HG03521 (cell line): ENCODE data around the gene ZNF607.
"Not testable (repeated sequence)": the region's sequence is repeated elsewhere in the genome, so short reads cannot be mapped to it uniquely, and the experiment has no call there.

Source experiments
- ATAC-seq: cut with Tn5 transposase; IDR thresholded peaks from one replicate; pipeline ENCODE4 v1.9.1; 2021; ENCODE audit warnings: mild to moderate bottlenecking, moderate library complexity; ENCODE audit not compliant: unreplicated experiment

Gene ZNF607

DNA sequence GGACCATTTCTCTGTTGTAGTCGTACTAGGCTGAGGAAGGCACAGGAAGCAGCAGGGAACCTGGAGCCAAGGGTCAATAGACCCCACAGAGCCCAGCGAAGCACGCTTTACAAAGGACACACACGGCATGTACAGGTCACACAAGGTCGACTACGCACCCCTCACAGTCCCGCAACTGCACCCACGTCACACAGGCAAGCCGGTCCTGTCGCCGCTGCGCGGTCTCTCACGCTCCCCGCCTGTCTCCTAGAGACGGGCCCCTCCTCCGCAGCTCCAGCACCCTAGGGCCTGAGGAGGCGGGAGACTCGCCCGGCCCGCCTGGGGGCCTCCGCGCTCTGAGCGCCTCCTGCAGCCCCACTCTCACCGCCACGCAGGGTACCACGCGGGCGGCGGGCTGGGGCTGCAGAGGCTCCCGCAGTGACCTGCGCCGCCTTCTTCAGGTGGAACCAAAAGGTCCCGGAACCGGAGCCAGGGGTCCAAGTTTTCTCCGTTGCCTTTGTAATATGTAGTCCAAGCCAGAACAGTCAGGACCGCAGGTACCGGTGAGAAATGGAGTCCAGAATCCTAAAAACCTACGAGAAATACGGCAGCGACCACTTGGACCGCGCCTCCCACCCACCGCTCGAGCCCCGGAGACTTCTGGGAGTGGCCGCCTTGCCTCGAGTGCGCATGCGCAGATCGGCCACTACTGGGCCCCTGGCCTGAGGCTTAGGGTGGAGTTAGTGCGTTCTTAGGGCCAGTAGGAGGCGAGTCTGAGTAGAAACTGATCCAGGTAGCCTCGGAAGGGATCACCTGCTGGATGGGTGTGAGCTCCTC is at the start of gene ZNF607:
Gene ZNF607 (minus strand): TSS at position 651 of the 816 bp plus-strand sequence. CDS start 8,143 bp downstream, outside the sequence.
- peak; percentile 90 for ATAC-seq

DNA sequence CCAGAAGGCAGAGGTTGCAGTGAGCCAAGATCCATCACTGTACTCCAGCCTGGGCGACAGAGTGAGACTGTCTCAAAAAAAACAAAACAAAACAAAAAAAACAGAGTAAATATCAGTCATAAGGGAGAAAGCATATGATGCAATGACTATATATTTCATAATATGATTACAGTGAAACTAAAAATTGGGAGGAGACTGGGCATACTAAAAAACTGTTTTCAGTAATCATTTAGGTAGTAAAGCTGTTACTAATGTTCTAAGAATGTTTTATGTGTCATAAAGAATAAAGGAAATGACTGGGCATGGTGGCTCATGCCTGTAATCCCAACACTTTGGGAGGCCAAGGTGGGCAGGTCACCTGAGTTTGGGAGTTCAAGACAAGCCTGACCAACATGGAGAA is 43.9 kb upstream of the ZNF607 start:
- no peak for ATAC-seq

DNA sequence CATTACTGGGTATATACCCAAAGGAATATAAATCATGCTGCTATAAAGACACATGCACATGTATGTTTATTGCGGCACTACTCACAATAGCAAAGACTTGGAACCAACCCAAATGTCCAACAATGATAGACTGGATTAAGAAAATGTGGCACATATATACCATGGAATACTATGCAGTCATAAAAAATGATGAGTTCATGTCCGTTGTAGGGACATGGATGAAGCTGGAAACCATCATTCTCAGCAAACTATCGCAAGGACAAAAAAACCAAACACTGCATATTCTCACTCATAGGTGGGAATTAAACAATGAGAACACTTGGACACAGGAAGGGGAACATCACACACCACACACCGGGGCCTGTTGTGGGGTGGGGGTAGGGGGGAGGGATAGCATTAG is 38.1 kb upstream of the ZNF607 start:
- ATAC-seq: not testable (repeated sequence)

DNA sequence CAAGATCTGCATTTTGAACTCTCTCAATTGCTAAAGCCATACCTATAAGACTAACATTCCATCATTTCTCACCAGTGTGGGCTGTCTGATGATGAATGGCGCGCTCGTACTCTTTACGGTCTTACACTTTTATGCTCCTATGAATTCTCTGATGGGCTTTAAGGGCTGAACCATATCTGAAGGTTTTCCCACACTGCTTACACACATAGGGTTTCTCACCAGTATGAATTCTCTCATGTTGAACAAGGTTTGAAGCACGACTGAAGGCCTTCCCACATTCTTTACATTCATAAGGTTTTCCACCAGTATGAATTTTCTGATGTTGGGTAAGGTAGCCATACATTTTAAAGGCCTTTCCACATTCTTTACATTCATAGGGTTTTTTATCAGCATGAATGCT is 18.8 kb upstream of the ZNF607 start:
- no peak for ATAC-seq

DNA sequence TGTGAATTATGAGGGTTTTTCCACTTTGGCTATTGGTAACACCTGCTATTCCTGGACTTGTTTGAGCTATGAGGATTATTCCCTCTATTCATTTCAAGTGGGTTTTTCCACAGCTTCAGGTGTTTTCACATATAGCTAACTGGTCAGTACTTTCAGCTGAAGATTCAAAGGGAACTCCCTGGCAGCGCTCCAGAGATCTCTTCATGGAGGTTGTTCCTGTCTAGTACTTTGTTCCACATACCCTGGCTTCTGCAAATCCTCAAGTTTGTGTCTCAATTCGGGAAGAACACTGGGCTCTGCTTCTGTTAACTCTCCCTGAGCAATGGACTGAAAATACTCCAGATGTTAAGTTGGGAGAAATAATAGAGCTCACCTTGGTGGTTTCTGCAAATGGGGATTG is 5.6 kb upstream of the ZNF607 start:
- ATAC-seq: no peak

DNA sequence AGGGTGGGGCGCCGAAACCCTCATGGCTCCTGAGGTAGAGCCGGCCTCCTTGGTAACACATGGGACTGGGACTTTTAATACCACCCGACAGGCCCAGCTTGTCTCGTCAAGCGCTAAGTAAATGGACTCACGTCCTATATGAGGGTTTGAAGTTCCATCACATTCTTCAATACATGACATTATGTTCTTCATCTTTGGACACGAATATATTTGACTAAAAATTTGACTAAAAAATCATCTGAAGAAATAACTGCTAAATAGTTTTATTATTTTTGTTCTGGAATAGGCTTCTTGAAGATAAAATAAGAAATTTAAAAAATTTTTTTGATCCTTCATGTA is 335 bp upstream of the ZNF607 start:
- no peak for ATAC-seq

DNA sequence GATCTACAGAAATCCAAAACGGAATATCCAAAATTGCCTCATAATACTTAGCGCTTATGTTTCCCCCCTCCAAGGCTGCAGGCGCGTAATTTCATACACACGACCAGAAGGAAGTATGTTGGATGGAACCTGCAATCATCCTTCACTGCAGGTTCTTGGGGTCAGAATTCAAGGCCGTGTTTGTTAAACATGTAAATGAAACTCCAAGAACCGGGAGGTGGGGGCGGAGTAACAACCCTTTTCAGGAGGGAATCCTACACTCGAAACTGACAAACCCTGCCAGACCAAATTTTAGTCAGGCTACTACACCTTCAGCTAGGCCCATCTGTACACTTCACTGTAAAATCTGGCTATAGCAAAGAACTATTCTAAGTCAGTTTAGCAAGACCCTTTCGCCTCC is 1.3 kb downstream of the ZNF607 start:
- no peak for ATAC-seq

DNA sequence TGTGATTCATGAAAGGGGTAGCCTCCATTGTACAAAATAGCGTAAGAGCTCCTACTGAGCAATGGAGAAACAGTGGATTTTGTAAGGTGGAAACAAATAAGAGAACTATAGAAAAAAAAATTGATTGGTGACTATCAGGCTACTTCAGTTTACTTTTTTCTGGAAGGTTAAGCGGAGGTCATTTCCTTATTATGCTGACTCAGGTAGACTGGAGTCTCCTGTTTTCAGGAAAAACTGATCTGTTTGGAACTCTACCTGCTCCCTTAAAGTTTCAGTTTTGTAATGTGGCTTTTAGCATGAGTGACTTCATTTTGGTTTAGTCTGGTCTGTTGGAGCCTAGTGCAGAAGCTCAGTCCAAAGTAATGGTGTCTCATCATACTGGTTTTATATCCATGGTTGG is 3.4 kb downstream of the ZNF607 start:
- ATAC-seq: no peak

DNA sequence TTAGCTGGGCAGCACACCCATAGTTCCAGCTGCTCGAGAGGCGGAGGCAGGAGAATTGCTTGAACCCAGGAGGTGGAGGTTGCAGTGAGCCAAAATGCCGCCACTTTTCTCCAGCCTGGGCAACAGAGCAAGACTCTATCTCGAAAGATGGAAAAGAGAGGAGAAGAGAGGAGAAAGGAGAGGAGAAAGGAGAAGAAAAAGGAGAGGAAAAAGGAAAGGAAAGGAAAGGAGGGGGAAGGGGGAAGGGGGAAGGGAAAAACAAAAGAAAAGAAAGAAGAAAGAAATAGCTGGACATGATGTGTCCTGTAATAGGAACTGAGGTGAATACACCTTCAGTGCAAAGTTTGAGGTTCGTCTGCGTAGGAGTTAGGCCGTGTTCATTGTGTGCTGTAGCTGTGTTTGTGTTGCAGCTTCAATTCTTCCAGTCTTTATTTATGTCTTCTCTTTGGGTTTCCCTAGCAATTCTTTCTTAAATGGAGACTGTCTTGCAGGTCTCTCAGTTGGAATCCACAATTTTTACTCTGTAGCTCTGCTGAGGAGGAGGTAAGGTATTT is 13.4 kb downstream of the ZNF607 start:
- no peak for ATAC-seq

DNA sequence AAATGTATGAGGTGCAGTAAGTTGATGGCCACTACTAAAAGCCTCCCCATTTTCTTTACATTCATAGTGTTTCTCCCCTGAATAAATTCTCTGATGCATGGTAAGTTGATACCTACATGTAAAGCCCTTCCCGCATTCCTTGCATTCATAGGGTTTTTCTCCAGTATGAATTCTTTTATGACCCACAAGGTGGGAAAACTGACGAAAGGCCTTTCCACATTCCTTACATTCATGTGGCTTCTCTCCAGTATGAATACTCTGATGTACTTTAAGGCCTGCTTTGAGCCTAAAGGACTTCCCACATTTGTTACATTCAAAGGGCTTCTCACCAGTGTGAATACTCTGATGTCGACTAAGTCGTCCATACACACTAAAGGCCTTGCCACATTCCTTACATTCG is 20.5 kb downstream of the ZNF607 start:
- ATAC-seq: no peak

DNA sequence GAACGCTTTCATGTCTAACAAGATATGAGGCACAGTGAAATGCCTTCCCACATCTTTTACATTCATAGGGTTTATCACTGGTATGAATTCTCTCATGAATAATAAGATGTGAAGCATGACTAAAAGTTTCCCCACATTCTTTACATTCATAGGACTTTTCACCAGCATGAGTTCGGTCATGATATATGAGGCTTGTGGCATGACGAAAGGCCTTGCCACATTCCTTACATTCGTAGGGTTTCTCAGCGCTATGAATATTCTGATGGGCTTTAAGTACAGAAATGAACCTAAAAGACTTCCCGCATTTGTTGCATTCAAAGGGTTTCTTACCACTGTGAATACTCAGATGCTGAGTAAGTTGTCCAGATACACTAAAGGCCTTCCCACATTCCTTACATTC is 21.3 kb downstream of the ZNF607 start:
- no peak for ATAC-seq

DNA sequence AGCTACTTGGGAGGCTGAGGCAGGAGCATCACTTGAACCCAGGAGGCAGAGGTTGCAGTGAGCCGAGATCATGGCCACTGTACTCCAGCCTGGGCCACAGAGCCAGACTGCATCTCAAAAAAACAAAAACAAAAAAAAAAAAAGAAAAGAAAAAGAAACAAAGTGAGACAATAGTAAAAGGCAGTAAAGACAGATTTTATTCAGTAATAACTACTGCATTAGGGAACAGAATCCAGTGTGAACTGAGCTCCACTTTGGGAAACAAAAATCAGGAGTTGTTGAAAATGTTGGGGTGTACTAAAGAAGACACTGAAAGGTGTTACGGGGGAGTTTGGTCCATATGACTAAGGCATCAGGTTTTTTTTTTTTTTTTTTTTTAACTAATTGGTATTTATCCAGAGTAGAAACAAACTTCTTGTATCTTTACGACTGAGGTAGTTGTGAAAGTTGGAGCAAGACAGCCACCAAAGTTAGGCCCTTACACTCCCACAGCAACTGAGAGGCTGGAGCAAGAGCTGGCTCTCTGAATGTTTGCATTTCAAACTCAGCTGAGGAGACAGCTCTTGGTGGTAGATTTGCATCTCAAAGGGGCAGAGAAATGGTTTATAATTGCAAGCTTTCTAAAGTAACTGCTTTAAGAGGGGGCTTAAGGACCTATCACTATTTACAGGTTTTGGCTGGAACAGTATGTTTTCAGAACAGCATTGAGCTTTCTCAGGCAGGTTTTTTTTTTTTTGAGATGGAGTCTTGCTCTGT is 24.2 kb downstream of the ZNF607 start:
- ATAC-seq: no peak

DNA sequence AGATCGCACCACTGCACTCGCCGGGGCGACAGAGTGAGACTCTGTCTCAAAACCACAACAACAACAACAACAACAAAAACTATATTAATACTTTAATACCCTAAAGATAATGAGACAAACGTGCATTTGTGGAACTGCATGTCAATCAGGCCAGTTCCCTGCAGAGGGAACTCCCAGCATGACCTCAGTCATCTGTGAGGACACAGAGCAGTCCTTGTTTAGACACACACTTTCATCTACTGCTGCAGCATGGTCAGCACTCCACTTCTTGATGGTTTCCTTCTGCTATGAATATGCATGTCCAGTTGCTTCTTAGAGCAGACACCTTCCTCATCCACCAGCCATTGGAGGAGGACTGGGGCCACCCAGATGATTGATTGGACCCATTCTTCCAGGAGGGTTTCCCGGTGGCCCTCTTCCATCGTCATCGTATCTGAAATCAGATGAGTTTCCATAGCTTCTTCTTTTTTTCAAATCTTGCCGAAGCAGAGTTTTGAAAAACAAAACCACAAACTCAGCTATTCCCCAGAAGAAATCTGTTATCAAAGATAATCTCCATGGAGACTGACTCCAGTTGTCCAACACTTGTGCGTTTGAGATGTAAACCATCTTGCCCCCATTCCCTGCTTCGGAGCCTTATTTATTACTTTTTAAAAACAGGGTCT is 26.5 kb downstream of the ZNF607 start:
- ATAC-seq: no peak

DNA sequence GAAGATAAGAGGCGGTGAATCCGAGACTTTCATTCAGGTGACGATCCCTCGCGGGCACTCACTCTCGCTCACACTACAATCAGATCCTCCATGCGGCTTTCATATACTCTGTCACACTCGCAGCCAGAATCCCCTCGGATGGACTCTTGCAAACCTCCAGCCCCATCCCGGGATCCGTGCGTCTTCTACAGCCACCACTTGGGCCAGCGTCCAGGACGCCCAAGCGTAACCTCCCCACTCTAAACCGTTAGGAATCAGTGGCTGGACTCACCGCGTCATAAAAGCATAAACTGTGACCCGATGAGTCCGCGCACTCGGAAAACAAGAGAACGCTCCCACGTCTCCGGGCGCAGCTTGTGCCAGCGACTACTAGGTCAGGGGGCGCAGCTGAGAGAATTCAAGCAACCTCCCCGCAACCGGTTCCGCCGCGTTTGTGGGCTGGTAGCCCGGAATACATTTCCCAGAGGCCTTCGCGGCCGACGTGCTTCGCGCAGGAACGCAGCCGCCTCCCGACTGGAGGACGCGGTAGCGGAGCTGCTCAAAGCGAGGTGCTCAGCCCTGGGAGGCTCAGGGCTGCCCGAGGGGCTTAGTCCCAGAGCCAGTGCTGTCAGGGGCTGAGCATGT is 27.6 kb downstream of the ZNF607 start:
- no peak for ATAC-seq

DNA sequence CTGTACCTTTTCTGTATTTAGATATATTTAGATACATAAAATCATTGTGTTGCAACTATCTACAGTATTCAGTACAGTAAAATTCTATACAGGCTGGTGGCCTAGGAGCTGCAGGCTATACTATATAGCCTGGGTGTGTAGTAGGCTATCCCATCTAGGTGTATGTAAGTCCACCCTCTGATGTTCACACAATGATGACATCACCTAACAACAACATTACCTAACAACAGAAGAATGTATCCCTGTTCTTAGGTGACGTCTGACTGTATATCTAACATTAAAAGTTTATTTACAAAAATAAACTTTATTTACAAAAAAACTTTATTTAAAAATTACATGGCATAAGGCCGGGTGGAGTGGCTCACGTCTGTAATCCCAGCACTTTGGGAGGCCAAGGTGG is 36.0 kb downstream of the ZNF607 start:
- no peak for ATAC-seq

DNA sequence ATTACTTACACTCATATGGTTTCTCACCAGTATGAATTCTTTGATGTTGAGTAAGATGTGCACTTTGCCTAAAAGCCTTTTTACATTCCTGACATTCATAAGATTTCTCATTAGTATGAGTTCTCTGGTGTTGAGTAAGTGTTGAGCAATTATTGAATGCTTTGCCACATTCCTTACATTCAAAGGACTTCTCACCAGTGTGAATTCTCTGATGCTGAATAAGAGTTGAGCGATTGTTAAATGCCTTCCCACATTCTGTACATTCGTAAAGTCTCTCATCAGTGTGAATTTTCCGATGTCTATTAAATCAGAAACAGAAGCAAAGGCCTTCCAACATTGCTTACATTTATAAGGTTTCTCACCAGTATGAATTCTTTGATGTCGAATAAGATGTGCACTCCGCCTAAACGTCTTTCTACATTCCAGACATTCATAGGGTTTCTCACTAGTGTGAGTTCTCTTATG is 50.1 kb downstream of the ZNF607 start:
- ATAC-seq: no peak

DNA sequence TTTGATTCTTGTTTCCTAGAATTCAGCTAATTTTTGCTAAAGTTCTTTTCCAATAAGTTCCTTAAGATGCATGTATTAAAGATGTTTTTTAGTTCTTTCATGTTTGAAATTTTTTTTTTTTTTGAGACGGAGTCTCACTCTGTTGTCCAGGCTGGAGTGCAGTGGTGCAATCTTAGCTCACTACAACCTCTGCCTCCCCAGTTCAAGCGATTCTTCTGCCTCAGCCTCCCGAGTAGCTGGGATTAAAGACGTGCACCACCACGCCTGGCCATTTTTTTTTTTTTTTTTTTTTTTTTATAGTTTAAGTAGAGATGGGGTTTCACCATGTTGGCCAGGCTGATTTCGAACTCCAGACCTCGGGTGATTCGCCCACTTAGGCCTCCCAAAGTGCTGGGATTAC is 62.4 kb downstream of the ZNF607 start:
- ATAC-seq: not testable (repeated sequence)

DNA sequence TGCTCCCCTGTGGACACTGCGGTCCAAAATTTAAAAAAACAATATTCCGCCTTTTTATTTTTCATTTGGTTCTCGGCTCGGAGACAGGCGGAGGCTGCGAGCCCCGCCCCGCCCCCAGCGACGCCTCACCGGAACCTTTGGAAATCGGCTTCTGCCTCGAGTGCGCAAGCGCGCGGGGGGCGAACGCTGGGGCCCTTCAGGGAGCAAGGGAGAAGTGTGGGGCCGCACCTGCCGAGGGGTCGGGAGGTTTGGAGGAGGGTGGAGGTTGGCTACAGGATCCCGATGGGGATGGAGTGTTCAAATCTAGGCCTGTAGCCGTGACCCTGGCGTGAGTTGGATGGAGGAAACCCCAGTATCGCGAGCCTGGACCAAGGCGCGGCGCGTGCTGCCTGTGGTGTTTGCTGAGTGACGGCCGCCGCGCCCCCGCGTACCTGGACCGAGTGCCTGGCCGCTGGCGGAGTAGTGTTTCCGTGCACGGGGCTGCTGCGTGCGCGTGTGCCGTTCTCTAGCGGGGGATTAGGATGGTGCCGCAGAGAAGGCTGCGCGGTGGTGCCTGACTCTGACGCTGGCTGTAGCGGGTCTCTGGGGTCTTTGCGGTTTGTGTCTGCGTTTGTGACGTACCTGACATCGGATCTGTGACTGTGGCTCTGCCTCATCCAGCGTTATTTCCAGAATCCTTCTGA is 63.7 kb downstream of the ZNF607 start:
- ATAC-seq: peak; percentile 46

DNA sequence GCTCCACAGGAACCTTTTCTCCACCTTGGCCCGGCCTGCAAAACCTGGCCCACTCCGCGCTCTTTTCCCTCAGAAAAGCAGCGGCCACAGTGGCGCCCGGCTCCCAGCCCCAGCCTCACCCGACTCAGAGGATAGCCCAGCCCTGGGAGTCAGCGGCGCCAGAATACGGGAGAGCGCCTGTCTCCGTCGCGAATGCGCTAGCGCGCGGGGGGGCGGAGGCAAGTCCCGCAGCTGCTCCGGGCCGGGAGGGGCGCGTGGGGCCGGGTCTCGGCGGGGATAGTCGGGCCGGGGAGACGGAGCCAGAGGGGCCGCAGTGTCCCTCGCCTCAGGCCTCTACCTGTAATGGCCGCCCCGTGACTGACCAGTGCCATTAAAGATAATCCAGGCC is 64.3 kb downstream of the ZNF607 start, which contains the start of gene ZFP30:
Gene ZFP30 (minus strand): TSS at position 165 of the 388 bp plus-strand sequence. CDS start 7,643 bp downstream, outside the sequence.
- peak; percentile 63 for ATAC-seq

DNA sequence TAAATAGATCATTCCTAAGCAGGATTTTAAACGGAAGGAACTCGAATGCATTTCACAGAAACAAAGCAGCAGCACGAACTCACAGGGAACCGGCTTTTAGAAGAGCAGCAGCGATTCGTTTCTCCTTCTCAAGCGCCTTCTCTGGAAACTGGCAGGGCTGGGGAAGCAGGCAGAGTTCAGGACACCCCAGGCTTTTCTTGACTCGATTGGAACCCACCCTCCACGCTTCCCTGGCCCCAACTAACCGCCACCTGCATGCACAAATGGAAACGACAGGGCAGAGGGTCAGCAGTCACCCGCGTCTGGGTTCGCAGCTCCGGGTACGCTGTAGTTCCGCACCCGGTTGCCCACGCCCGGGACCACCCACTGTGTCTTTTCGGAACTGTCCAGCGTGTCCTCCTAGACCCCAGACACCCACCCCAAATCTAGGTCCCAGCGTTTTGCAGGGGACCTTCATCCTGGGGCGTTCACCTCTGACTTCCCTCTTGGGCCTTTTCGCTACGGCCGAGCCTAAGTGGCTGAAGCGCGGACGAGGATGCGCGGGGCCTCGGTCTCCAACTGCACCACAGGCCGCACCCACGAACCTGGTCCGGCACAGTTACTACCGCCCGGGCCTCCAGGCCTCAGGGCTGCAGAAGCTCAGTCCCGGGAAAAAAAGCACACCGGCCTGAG is 64.8 kb downstream of the ZNF607 start:
- ATAC-seq: peak; percentile 28
